Activated naive CD8-positive, alpha-beta T cell treated with anti-CD3 and anti-CD28 coated beads, Interleukin-2, amount 50 U/mL, for 16 hours (primary cell): Measurements from ENCODE around the gene GP5.
A peak's percentile ranks its signal among the peaks of the same experiment; 100 is the strongest.

Experiments used
- DNase-seq: peaks from one replicate; pipeline ENCODE4 v3.0.0-alpha.2; 2020; ENCODE audit warnings: low read depth, low spot score

GP5 gene

GRCh38 chr3:194397757-194398312 is 1.2 kb downstream of the GP5 start:
- no peak for DNase-seq

- no peak for DNase-seq
These were observed 2.0 kb downstream of the GP5 start for GRCh38 chr3:194396859-194397756.

GRCh38 chr3:194396539-194396858 is 2.6 kb downstream of the GP5 start:
- no peak for DNase-seq

GRCh38 chr3:194395778-194396538 is 3.1 kb downstream of the GP5 start:
- DNase-seq: peak; percentile 23

- DNase-seq: no peak
These were observed 3.9 kb downstream of the GP5 start for GRCh38 chr3:194395212-194395611.

- no peak for DNase-seq
These were observed 6.5 kb downstream of the GP5 start for GRCh38 chr3:194392576-194392975.

GRCh38 chr3:194390835-194391234 is 8.2 kb downstream of the GP5 start:
- DNase-seq: no peak

- no peak for DNase-seq
These were observed 9.8 kb downstream of the GP5 start for GRCh38 chr3:194389269-194389668.

- no peak for DNase-seq
These were observed 11.1 kb downstream of the GP5 start for GRCh38 chr3:194387926-194388418.

- no peak for DNase-seq
These were observed 11.8 kb downstream of the GP5 start for GRCh38 chr3:194387276-194387675.

- DNase-seq: no peak
These were observed 12.4 kb downstream of the GP5 start for GRCh38 chr3:194386648-194387047.

GRCh38 chr3:194386066-194386465 is 13.0 kb downstream of the GP5 start:
- no peak for DNase-seq

- no peak for DNase-seq
These were observed 14.5 kb downstream of the GP5 start for GRCh38 chr3:194384569-194385001.

GRCh38 chr3:194384156-194384555 is 14.9 kb downstream of the GP5 start:
- no peak for DNase-seq

GRCh38 chr3:194383276-194383940 is 15.7 kb downstream of the GP5 start:
- DNase-seq: no peak

GRCh38 chr3:194382892-194383223 is 16.2 kb downstream of the GP5 start:
- no peak for DNase-seq

- DNase-seq: no peak
These were observed 16.7 kb downstream of the GP5 start for GRCh38 chr3:194382196-194382891.

GRCh38 chr3:194381460-194381875 is 17.6 kb downstream of the GP5 start:
- DNase-seq: no peak

- no peak for DNase-seq
These were observed 18.7 kb downstream of the GP5 start for GRCh38 chr3:194380326-194380725.

GRCh38 chr3:194379651-194380050 is 19.4 kb downstream of the GP5 start:
- no peak for DNase-seq

- DNase-seq: no peak
These were observed 19.8 kb downstream of the GP5 start for GRCh38 chr3:194379231-194379630.
